ENCODE measurements around the gene PUDP.

Gene PUDP

DNA sequence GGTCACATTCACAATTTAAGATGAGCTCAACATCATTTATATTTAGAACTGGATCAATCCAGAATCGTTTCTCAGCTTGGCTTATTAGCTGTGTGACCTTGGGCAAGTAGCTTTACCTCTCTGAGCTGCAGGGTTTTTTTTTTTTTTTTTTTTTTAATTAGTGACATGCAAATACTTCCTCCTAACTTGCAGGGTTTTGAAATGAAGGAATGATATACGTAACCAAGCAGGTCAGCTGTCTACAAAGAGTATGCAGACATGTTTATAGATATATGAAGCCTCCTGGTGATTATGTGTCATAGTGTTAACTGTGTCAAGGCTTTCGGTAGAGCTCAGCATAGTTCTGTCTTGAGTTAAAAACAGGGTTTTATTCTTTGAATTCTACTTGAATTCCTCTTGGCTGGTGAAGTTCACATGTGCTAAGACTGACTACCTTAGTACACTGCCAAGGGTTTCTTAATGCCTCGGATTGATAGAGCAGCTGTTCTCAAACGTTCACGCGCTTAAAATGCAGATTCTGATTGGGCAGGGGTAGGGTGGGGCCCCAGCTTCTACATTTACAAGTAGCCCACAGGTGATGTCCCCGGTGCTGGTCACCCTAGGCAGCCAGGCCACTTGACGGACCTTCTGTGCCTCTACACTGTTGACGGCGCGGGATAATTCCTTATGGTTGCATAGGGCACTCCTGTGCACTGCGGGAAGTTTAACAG lies 1.1 kb downstream of the PUDP start:
- no peak for DNase-seq

DNA sequence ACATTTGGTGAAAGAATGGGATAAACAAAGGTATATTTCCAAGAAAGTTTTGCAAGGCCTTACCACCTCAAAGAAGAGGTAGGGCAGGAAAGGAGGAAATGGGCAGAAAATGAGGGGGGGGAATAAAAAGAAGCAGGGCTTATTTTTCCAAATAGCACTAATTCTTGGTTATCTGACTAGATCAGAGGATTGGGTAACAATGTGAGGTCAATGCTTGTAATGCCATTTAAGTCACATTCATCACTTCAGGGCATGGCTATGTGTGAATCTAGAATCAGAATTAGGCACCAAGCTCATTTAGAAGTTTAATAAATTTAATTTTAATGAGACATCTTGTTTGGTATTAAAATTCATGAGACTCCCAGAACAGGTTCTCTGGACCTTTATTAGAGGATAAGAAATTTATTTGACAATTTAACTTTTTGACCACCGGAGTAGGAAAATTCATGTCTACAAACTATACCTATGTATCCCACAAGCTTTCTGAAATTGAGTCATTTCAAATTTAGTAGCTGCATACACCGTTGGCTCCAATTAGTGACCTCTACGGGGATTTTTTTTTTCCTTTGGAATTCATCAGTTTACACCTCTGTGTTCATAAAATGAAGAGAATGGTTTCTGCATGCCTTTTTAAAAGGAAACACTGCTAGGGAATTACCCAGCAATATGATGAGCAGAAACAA lies 1.8 kb downstream of the PUDP start:
- no peak for DNase-seq

DNA sequence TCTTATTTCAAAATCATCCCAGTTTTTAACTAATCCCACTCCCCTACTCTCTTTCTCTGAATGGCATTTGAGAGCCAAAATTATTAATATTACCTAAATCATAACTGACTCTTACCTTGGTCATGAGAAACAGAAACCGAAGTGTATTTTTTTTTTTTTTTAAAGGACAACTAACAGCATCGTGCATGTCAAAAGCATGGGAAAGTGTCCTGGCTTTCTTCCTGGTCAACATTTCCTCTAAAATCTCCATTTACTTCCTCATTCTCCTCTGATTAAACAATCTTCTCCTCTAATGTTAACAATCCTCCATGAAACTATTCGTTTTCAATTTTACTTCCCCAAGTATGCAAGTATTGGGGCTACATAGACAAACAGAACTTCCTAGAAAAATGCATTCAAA lies 2.5 kb downstream of the PUDP start:
- no peak for DNase-seq

DNA sequence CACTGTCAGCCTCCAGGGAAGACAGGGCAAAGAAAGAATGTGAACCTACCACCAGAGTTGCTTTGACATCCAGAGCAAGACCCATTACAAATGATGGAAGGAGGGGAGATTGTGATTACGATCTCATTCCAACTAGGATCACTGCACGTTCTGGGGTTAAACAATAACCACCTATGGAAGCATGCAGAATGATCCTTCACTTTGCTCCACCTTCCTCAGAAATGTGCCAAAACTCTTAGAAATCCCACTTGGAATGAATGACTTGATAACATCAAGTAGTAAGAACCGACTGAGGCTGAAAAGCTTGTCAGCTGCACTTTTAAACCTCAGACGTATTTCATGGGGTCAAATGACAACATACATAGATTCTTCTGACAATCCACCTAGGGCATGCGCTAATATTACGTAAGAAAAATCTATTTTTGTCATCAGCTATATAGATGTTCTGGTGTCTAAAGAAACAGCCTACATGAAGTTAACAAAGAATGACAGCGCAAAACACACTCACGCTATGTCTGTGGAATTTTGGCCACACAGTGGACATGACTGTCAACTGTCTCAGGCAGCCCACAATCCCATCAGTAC lies 3.9 kb downstream of the PUDP start:
- DNase-seq, result no peak

DNA sequence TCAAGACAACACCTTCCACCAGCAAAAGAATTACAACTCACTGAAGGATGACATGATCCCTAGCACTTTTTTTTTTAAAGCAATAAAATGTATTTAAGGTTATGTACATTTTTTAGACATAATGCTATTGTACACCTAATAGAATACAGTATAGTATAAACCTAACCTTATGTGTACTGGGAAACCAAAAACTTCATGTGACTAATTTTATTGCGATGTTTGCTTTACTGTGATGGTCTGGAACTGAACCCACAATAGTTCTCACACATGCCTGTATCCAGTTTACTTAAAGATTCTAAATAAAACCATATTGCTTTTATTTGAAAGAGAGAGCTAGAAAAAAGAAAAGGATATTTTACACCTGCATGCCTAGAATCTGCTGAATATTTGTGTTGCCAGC lies 4.9 kb downstream of the PUDP start:
- DNase-seq, result no peak

DNA sequence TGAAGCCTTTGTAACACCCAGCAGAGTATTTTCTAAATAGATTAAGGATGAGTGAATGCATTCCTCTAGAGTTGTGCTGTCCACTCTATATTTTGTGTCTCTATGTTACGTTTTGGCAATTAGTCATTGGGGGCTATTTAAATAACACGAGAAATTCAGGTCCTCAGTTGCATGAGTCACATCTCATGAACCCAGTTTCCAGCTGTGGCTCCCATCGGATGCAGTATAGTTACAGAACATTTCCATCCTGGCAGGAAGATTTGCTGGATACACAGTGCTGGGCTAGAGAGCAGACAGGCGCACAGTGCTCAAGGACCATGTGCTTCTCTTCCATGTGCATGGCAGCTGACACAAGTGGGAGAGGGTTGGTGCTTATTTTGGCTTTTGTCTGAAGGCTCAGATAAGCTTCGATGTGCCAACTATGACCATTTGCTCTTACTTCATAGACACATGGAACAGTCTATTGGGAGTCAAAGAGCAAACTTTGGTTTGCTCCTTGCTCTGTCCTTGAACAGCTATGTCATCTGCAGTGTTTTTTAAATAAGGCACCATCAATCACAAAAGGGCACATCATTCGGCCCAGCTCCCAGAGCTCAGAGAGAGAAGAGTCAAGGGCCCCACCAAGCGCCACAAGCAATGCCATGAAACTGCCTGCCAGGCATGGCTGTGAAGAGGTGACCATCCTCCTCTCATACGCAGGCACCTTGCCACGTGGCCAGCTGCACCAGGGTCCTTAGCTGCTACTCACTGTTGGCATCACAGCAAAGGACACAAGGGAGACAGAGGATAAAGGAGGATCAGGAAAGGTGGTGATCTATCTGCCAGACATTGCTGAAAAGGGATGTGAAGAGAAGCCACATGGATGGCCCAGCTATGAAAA lies 8.5 kb downstream of the PUDP start:
- DNase-seq, result no peak

DNA sequence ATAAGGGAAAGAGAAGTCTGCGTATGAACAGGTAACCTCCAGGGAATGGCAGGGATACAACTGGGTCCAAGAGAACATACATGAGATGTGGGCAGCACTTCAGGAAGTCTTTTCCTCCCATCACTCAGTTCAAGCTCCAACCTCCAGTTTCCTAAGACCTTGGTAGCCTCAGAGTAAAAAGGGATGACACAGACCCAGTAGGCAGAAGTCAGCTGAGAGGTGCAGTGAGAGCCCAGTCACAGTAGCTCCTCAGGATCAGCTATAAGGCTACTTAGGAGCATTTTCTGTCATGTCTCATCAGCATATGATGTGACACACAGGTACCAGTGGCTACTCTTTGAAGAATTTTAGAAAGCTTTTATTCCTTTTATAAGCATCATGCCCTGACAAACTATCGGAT lies 13.0 kb downstream of the PUDP start:
- no peak for DNase-seq

DNA sequence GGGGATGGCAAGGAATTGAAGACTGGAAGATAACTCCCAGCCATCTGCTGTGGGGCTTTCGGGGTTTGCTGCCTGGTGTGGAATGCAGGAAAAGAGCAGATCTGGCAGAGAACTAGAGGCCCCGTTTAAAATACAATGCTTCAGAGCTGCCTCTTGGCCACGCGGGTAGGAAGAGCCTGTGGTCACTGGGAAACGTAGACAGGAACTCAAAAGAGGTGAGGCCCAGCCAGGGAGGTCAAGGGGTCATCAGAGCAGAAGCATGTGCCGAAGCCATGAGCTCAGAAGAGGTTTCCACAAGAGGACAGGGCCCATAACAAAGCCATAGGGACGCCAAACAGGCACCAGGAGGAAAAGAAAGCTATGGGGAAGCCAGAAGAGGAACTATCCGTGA lies 14.9 kb downstream of the PUDP start:
- no peak for DNase-seq

DNA sequence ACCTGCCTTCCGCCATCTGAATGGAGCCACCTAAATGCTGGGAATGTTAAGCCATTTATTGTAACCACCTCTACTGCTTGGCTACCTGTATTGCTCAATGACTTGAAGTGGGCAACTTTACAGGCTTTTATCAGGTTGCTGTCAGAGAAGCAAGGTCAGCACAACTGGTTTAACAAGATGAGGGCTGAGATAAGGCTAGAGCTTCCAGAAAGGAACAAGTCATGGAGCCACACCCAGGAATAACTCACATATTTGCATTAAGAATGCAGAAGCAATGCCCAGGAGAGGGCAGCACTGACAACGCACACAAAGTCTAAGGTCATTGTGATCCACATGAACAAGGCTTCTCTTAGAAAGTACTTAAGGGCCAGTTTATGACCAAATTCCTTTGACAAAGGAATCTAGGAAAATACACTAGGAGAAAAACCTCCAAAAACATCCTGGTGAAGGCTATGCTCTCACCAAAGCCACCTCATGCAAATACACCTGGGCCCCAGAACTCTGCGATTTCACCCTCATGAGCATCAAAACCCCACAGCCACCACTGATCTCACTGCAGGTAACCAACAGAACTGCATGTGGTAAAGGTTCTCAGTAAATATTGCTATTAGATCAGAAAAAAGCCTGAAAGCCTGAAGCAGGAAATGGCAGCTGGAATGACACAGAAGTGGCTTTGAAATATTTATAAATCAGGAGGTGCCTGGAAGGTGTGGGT lies 15.5 kb downstream of the PUDP start:
- no peak for DNase-seq

DNA sequence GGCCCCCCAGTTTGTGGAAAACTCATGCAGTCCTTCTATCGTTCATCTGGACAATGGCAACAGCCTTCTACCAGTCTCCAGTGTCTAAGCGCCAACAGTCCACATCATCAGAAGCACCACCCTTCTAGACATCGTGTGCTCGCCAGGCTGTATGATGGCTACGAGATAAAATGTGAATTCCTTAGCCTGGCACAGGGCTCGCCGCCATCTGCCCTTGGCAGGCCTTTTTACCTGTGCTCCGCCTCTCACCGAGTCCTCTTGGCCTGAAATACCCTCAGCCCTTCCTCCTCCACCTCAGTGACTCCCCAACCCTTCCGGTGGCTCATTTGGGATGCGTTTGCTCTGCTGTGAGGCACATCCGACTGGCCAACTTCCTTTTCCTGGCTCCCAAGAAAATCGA lies 16.3 kb downstream of the PUDP start:
- no peak for DNase-seq

DNA sequence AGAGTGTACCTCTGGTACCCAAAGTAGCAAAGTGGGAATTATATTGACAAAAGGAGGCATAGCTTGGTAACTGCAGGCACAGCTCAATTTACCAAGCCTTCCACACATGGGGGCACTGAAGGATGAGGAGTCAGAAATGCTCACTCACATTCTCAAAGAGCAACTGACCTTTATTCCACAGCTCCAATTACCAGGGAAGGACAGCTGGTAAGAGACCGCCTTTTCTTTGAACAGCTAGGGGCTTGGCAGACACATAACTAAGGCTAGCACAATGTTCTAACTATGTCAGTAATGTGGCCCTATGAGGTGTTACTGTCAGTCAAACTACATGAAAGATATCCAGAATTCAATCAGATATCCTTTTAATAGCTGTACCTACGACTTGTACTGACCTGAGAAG lies 20.9 kb downstream of the PUDP start:
- no peak for DNase-seq

DNA sequence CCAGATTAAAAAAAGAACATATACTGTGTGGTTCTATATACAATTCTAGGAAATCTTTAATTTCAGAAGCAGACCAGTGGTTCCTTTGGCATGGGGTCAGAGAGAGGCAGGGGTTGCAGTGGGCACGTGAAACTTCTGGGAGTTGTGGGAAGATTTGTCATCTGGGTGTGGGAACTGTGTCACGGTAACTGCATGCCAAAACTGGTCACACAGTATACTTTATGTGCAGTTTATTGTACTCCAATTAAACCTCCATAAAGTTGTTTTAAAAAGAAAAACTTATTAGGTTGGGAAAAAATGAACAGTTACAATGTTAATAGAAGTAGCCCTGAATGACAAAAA lies 27.1 kb downstream of the PUDP start:
- DNase-seq, result no peak

DNA sequence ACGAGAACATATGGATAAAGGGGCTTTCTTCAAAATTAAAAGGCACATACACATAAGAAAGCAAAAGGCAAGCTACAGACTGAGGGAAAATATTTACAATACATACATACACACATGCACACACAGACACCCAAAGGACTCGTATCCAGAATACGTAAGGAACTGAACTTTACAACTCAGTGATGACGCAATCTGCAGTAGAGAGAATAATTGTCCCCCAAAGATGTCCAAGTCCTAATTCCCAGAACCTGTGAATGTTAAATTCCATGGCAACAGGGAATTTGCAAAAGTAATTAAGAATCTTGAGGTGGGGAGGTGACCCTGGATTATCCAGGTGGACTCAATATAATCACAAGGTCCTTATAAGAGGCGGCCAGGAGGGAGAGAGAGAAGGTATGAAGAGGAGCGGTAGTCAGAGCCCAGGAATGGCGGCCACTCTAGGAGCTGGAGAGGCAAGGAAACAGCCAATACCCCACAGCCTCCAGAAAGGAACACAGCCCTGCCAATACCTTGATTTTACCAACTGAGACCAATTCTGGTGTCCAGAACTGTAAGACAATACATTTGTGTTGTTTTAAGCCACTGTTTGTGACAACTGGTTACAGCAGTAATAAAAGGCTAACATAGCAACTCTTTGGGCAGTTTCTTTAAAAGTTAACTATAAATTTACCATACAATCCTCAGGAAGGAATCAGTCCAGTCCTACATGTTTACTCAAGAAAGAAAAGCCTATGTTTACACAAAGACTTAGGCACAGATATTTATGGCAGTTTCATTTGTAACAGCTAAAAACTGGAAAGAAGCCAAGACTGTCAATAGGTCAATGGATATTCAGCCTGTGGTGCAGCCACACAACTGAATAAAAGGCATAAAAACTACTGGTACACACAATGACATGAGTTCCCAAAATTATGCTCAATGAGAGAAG lies 27.7 kb downstream of the PUDP start:
- no peak for DNase-seq

DNA sequence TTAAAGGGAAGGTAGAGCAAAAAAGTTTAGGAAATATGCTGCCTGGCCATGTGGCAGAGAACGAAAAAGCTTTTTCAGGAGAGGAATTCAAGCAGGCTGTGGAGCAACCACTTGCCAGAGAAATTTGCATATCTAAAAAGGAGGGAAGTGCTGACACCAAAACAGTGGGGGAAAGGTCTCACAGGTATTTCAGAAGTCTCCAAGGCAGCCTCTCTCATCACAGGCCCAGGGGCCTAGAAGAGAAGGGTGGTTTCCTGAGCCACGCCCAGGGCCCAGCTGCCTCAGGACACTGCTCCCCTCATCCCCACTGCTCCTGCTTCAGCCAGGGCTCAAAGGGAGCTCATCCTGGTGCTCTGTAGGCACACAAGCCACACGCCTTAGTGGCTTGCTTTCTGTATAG lies 30.4 kb downstream of the PUDP start:
- DNase-seq, result no peak

DNA sequence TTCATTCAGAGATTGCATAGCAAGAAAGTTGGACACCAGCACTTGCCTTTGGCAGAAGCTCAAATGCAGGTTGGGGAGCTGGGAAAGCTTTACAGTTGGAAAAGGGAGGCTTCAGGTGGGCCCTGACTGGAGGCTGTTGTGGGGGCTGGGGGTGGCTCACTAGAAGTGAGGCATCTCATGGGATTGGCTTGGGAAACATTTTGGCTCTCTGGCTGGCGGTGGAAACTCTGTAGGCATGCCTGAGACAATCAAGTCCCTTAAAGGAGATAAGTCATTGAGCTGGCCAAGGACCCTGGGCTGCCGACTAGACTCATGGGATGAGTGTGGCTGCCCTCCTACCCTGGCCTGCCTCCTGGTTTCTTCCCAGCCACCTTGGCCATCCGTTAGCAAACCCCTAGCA lies 31.9 kb downstream of the PUDP start:
- no peak for DNase-seq

DNA sequence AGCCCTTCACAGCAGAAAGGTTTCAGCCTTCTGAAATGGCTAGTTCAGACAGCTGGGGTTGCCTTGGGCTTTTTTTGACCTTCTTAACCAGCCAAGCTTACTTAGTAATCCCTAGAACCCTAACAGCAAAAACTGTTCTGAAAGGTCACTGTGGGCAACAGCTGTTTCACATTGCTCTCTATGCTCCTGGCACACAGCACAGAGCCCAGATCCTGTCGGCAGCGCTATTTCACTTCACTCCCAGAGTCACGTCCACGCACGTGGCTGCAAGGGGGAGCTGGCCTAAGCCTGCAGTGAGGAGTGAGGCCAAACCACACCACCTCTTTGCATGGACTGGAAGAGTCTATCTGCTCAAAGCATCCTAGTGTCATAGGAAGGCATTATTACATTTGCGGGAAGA lies 32.4 kb downstream of the PUDP start:
- DNase-seq, result no peak

DNA sequence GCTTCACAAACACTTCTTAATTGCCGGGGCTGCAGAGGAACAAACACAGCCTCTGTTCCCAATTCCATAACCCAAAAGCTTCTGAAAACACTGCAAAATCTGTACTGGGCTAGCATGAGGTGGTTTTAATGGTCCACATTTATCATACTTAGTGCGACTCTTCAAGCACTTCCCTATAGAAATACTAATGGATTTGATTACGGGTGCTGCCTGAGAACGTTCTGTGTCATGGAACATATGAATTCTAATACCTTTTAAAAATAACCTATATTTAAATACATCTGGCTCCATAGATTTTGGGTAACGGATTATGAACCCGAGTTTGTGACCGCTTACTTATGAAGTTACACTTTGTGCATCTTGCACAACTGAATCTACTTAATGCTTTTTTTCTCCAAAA lies 35.9 kb downstream of the PUDP start:
- DNase-seq, result peak in 1 of 2 experiments; percentile 2

DNA sequence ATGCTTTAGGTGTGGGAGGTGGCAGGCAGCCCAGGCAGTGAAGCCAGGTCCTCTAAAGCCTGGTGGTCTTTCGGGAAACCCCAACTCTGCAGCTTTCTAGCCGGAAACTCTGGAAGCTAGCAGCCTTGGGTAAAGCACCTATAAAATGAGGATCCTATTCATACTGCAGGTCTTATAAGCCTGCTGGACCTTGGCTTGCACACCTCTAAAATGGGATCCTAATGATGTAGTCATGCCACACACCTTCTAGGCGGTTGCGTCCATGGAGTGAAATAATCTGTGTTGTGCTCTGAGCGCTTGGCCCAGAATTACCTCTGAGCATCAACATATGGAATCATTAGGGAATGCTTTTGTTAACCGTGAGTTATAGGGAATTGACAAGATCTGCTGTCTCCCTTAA lies 36.4 kb downstream of the PUDP start:
- no peak for DNase-seq

DNA sequence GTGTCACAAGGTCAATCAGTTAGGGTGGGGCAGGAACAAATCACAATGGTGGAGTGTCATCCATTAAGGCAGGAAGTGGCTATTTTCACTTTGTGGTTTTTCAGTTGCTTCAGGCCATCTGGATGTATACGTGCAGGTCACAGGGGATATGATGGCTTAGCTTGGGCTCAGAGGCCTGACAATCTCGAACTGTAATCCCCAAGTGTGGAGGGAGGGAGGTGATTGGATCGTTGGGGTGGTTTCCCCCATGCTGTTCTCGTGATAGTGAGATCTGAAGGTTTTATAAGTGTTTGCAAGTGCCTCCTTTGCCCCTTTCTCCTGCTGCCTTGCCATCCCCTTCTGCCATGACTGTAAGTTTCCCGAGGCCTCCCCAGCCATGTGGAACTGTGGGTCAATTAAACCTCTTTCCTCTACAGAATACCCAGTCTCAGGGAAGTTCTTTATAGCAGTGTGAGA lies 37.1 kb downstream of the PUDP start:
- no peak for DNase-seq

DNA sequence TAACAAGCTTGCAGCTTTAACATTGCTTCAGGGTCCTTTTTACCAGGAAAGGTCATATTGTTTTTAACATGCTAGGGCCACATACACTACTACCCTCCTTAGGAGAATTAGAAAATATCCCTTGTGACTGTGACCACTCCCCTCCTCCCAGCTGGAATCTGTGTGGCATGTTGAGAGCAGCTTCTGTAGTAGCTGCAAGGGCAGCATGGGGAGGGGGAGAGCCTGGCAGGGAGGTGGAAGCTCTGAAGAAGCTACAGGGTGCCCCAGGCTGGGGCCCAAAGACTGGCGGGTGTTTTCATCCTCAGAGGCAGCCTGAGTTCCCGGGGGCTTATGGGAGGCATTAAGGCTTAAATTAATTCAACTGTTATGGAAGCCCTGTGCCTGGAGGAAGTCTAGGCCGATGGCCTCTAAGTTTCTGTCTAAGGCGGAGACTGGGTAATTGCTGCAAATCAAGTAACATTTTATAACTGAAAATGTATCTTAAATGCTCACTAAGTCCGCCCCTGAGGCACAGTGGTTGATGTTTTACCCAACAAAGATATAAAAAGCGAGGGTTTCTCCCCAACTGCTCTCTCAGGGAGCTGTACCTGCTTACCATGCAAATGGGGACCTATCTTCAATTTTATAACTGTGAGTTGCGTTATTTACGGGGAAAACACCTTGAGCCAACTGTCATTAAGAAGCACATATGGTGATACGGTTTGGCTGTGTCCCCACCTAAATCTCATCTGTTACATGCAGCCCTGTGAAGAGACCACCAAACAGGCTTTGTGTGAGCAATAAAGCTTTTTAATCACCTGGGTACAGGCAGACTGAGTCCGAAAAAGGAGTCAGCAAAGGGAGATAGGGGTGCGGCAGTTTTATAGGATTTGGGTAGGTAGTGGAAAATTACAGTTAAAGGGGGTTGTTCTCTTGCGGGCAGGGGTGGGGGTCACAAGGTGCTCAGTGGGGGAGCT lies 37.8 kb downstream of the PUDP start:
- no peak for DNase-seq

All from NCI-H1930 (cell line).